Endothelial cell (in vitro differentiated cells): ENCODE measurements around the gene RNF40. TPM values are rescaled to one million over a fixed set of nuclear protein-coding genes. Genes with fewer than 3 reads are reported as not detected.
A peak's percentile ranks its signal among the peaks of the same experiment; 100 is the strongest.
"Not testable (repeated sequence)": the region's sequence is repeated elsewhere in the genome, so short reads cannot be mapped to it uniquely, and the experiment has no call there.

Source experiments
- DNase-seq: peaks from one replicate; pipeline ENCODE4 v3.0.0; 2021; ENCODE audit warnings: low spot score
- H3K27ac Mint-ChIP-seq: one replicate; pipeline ENCODE4 v1.8.0; 2021; ENCODE audit warnings: mixed read lengths, inconsistent platforms; ENCODE audit not compliant: unreplicated experiment
- H3K27me3 Mint-ChIP-seq: one replicate; pipeline ENCODE4 v1.8.0; 2021; ENCODE audit warnings: mild to moderate bottlenecking, moderate library complexity, mixed read lengths, inconsistent platforms; ENCODE audit not compliant: unreplicated experiment
- H3K36me3 Mint-ChIP-seq: one replicate; pipeline ENCODE4 v1.8.0; 2021; ENCODE audit warnings: mild to moderate bottlenecking, low read depth, mixed read lengths, inconsistent platforms; ENCODE audit not compliant: unreplicated experiment
- H3K4me1 Mint-ChIP-seq: one replicate; pipeline ENCODE4 v1.8.0; 2021; ENCODE audit warnings: mild to moderate bottlenecking, mixed read lengths, inconsistent platforms; ENCODE audit not compliant: unreplicated experiment
- H3K4me3 Mint-ChIP-seq: one replicate; pipeline ENCODE4 v1.8.0; 2021; ENCODE audit warnings: mild to moderate bottlenecking, mixed read lengths, inconsistent platforms; ENCODE audit not compliant: unreplicated experiment
- H3K9me3 Mint-ChIP-seq: one replicate; pipeline ENCODE4 v1.8.0; 2021; ENCODE audit warnings: mixed read lengths, inconsistent platforms; ENCODE audit not compliant: unreplicated experiment
- total RNA-seq: library from RNA; stranded (reverse); fragmentation: NEBNext Ultra II Directional; extraction: Animal tissue kit (Norgen Biotek cat#: 25700); gene quantifications from one replicate; pipeline ENCODE4 v1.2.1, GENCODE V29; 2021; ENCODE audit not compliant: unreplicated experiment
- TF ChIP-seq, protein P1 (sequence below): fragments of 200-600 bp; sonication (generic); IDR thresholded peaks from one replicate; pipeline ENCODE4 v1.5.0; 2021; ENCODE audit warnings: antibody characterized with exemption; ENCODE audit not compliant: unreplicated experiment

Gene RNF40
- total RNA-seq, 1 donor from 2014 or later: 108 TPM

DNA sequence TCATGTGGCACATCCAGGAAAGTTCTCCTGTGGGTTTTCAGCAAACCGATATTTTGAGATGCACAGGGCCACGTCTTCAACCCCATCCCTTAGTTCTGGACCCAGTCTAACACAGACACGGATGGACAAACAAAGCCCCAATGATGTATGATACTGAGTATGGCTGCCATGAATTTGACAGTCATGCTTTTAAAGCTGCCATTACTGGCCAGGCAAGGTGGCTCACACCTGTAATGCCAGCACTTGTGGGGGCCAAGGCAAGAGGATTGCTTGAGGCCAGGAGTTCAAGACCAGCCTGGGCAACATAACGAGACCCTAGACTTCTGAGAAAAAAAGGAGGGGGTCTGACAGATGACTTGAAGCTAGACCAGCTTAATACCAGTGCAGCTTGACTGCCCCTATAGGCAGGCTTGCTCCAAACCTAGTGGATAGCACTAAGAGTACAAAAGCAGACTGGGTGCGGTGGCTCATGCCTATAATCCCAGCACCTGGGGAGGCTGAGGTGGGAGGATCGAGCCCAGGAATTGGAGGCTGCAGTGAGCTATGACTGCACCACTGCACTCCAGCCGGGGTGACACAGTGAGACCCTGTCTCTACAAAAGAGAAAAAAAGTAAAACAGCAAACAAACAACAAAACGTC lies 35.7 kb downstream of the RNF40 start:
- H3K9me3 Mint-ChIP-seq: no peaks in the 10 kb centered on the region
- H3K4me3 Mint-ChIP-seq: no peak overlapping the region
- H3K4me1 Mint-ChIP-seq: peaks cover 2% of the 10 kb centered on the region
- peaks cover 4% of the 10 kb centered on the region for H3K27me3 Mint-ChIP-seq
- DNase-seq: no peak
- TF ChIP-seq, protein P1, sequence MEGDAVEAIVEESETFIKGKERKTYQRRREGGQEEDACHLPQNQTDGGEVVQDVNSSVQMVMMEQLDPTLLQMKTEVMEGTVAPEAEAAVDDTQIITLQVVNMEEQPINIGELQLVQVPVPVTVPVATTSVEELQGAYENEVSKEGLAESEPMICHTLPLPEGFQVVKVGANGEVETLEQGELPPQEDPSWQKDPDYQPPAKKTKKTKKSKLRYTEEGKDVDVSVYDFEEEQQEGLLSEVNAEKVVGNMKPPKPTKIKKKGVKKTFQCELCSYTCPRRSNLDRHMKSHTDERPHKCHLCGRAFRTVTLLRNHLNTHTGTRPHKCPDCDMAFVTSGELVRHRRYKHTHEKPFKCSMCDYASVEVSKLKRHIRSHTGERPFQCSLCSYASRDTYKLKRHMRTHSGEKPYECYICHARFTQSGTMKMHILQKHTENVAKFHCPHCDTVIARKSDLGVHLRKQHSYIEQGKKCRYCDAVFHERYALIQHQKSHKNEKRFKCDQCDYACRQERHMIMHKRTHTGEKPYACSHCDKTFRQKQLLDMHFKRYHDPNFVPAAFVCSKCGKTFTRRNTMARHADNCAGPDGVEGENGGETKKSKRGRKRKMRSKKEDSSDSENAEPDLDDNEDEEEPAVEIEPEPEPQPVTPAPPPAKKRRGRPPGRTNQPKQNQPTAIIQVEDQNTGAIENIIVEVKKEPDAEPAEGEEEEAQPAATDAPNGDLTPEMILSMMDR: no peak
- H3K27ac Mint-ChIP-seq: no peak overlapping the region
- H3K36me3 Mint-ChIP-seq: no peaks in the 10 kb centered on the region

DNA sequence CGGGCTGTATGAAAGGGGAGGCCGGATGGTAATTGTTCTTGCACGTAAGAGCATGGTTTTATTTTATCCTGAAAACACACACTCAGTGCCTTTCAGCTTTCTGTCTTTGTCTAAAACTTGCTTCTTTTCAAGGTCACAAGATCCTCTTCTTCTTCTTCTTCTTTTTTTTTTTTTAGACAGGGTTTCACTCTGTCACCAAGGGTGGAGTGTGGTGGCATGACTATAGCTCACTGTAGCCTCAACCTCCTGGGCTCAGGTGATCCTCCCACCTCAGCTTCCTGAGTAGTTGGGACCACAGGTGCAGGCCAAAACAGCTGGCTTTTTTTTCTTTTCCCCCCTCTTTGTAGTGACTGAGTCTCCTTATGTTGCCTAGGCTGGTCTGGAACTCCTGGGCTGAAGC lies 40.8 kb downstream of the RNF40 start:
- H3K4me3 Mint-ChIP-seq: no peak overlapping the region
- TF ChIP-seq, protein P1: no peak
- peaks cover 4% of the 10 kb centered on the region for H3K27me3 Mint-ChIP-seq
- peaks cover 12% of the 10 kb centered on the region for H3K4me1 Mint-ChIP-seq
- no peak for DNase-seq
- no peaks in the 10 kb centered on the region for H3K9me3 Mint-ChIP-seq
- no peak overlapping the region for H3K27ac Mint-ChIP-seq
- H3K36me3 Mint-ChIP-seq: no peaks in the 10 kb centered on the region

DNA sequence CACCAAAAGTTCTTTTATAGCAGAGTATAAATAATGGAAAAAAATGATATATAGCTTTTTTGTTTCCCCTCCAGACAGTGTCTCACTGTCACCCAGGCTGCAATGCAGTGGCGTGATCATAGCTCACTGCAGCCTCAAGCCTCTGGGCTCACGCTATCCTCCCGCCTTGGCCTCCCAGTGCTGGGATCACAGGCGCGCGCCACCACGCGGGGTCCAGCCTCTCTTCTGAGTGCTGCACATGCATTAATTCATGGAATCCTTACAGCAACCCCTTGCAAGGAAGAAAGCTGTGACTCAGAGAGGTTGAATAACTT lies 42.9 kb downstream of the RNF40 start:
- Mint-ChIP-seq H3K4me1 (peaks cover 12% of the 10 kb centered on the region), H3K4me3 (peak overlapping the region; percentile 83), H3K9me3 (no peaks in the 10 kb centered on the region), H3K27ac (no peak overlapping the region), H3K27me3 (peaks cover 4% of the 10 kb centered on the region), H3K36me3 (no peaks in the 10 kb centered on the region)
- no peak for DNase-seq
- TF ChIP-seq, protein P1: no peak

- peak; percentile 77 for DNase-seq
- Mint-ChIP-seq H3K9me3 (no peaks in the 10 kb centered on the region), H3K4me3 (peak overlapping the region; percentile 94), H3K27ac (no peak overlapping the region), H3K4me1 (peaks cover 12% of the 10 kb centered on the region), H3K27me3 (peaks cover 3% of the 10 kb centered on the region), H3K36me3 (no peaks in the 10 kb centered on the region)
- TF ChIP-seq, protein P1: no peak
These were observed 43.4 kb downstream of the RNF40 start for GRCh38 chr16:30805370-30806169.

- no peaks in the 10 kb centered on the region for H3K9me3 Mint-ChIP-seq
These were observed 46.0 kb downstream of the RNF40 start for GRCh38 chr16:30808146-30808545.

DNA sequence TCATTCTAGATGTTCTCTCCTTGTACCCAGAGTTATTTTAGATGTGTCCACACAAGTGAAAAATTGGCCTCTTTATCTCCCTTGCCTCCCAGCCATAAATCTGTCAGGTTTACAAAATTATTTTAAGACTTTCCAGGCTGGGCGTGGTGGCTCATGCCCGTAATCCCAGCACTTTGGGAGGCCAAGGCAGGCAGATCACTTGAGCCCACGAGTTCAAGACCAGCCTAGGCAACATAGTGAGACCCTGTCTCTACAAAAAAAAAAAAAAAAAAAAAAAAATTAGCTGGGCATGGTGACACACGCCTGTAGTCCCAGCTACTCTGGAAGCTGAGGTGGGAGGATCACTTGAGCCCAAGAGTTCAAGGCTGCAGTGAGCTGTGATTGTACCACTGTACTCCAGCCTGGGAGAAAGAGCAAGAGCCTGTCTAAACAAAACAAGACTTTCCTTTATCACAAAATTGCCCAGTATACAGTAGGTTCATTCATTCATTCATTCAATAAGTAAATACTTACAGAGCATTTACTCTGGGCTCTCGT lies 46.8 kb downstream of the RNF40 start:
- H3K4me1 Mint-ChIP-seq, H3K9me3 Mint-ChIP-seq, DNase-seq, H3K27me3 Mint-ChIP-seq, H3K4me3 Mint-ChIP-seq, H3K36me3 Mint-ChIP-seq, H3K27ac Mint-ChIP-seq: not testable (repeated sequence)

More at GRCh38 chr16:30808146-30808545, 46.0 kb downstream of the RNF40 start:
- TF ChIP-seq, protein P1: no peak
- Mint-ChIP-seq H3K27me3 (peaks cover 8% of the 10 kb centered on the region), H3K4me1 (peaks cover 8% of the 10 kb centered on the region), H3K4me3 (no peak overlapping the region), H3K27ac (no peak overlapping the region), H3K36me3 (no peaks in the 10 kb centered on the region)
- no peak for DNase-seq

GRCh38 chr16:30809675-30810074 lies 47.6 kb downstream of the RNF40 start:
- DNase-seq, H3K4me3 Mint-ChIP-seq, H3K27me3 Mint-ChIP-seq, H3K4me1 Mint-ChIP-seq, H3K36me3 Mint-ChIP-seq, H3K27ac Mint-ChIP-seq, H3K9me3 Mint-ChIP-seq: not testable (repeated sequence)
